GM12875 (cell line): ENCODE results near the gene TSC1.

Source experiments
- H3K4me3 ChIP-seq: one replicate; pipeline ENCODE4 v1.5.1; 2011; ENCODE audit warnings: low read depth, low read length, control low read depth
- TF ChIP-seq, protein P1 (sequence below): IDR thresholded peaks from 2 replicates; pipeline ENCODE4 v1.5.1; 2011; ENCODE audit warnings: low read depth, mild to moderate bottlenecking, control low read depth, inconsistent platforms, low read length, moderate library complexity, borderline replicate concordance; ENCODE audit not compliant: insufficient read depth

TSC1 gene

DNA sequence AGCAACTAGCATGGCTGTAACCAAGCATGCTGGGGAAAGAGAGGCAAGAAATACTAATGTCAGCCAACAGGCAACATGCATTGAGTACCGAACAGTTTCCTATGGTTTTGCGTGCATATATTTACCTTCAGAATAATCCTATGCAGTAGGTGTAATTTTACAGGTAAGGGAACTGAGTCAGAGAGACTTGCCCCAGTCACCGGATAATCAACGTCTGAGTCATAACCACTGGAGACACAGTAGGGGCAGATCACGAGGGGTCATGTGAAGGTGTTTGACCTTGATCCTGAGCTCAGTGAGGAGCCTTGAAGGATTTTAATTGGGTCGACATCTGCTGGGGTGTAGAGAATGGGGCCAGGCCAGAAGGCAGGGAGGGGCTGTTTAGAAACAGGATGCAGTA, 13.4 kb upstream of the TSC1 start:
- TF ChIP-seq, protein P1, sequence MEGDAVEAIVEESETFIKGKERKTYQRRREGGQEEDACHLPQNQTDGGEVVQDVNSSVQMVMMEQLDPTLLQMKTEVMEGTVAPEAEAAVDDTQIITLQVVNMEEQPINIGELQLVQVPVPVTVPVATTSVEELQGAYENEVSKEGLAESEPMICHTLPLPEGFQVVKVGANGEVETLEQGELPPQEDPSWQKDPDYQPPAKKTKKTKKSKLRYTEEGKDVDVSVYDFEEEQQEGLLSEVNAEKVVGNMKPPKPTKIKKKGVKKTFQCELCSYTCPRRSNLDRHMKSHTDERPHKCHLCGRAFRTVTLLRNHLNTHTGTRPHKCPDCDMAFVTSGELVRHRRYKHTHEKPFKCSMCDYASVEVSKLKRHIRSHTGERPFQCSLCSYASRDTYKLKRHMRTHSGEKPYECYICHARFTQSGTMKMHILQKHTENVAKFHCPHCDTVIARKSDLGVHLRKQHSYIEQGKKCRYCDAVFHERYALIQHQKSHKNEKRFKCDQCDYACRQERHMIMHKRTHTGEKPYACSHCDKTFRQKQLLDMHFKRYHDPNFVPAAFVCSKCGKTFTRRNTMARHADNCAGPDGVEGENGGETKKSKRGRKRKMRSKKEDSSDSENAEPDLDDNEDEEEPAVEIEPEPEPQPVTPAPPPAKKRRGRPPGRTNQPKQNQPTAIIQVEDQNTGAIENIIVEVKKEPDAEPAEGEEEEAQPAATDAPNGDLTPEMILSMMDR, result no peak
- H3K4me3 ChIP-seq, result no peak overlapping the region

DNA sequence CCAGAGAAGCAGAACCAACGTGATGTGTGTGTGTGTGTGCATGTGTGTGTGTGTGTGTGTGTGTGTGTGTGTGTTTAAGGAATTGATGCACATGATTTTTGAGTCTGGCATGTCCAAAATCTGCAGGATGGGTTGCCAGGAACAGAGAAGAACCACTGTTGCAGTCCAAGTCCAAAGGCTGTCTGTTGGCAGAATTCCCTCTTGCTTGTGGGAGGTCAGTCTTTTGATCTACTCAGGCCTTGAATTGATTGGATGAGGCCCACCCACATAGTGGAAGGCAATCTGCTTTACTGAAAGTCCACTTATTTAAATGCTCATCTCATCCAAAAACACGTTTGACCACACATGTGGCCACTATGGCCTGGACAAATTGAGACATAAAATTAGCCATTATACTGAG, 11.4 kb upstream of the TSC1 start:
- no peak overlapping the region for H3K4me3 ChIP-seq
- TF ChIP-seq, protein P1, result no peak

DNA sequence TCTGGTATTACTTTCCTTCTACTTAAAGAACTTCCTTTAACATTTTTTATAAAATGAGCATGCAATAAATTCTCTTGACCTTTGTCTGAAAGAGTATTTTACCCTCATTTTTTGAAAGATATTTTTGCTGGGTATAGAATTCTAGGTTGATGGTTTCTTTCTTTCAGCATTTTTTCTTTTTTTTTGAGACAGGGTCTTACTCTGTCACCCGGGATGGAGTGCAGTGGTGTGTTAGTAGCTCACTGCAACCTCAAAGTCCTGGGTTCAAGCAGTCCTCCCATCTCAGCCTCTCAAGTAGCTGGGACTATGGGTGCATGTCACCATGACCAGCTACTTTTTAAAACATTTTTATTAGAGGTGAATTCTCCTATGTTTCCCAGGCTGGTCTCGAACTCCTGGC, 10.7 kb upstream of the TSC1 start:
- H3K4me3 ChIP-seq, result no peak overlapping the region
- TF ChIP-seq, protein P1, result no peak

DNA sequence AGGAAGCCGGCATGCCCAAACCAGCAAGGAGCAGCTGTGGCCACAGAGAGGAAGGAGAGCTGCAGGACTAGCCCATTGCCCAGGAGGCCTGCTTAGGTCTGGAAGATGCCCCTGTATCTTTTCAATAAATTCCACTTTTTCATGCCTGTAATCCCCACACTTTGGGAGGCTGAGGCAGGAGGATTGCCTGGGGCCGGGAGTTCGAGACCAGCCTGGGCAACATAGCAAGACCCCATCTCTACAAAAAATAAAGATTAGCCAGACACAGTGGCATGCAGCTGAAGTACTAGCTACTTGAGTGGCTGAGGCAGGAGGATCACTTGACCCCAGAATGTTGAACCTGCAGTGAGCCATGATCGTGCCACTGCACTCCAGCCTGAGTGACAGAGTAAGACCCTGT, 5.3 kb upstream of the TSC1 start:
- H3K4me3 ChIP-seq, result no peak overlapping the region
- TF ChIP-seq, protein P1, result no peak

DNA sequence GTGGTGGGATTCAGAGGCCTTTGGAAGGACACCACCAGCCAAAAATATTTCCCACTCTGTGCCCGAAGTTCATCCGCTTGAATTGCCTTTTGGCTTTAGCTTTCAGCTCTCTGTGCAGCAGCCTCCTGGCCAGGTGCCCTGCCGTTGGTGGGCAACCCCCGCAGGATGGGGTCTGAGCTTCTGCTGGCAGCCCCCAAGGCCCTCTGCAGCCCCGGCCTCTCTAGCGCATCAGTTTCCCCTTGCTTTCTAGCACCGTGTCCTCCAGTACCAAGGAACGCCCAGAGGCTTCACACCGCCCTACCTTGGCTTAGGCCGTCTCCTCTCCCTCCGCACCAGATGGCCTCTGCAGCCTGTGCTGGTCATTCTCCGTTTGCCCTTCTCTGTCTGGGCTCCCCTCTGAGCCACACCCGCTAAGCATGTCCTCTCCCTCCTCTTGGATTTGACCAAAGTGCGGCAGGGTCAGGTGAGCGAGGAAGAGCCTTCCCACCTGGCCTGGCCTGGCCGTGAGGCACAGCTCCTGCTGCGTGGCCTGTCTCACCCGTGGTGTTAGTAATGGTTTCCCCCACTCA, 4.2 kb upstream of the TSC1 start:
- TF ChIP-seq, protein P1, result no peak

DNA sequence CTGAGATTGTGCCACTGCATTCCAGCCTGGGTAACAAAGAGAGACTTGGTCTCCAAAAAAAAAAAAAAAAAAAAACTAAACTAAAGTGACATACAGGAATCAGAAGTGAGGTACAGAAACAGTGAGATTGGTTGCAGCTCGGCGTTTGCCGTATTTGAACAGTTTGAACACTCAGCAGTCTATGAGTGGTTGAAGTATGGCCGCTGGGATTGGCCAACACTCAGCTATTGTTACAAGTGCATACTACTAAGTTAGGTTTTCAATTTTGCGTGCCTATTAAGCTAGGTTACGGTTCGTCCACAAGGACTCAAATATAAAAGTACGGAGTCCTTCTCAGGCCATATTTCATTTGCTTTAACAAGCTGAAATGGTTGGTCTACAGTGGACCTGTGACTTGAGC, 3.3 kb upstream of the TSC1 start:
- no peak overlapping the region for H3K4me3 ChIP-seq
- TF ChIP-seq, protein P1, result no peak

More for the DNA sequence above, 4.2 kb upstream of the TSC1 start:
- H3K4me3 ChIP-seq, result no peak overlapping the region

DNA sequence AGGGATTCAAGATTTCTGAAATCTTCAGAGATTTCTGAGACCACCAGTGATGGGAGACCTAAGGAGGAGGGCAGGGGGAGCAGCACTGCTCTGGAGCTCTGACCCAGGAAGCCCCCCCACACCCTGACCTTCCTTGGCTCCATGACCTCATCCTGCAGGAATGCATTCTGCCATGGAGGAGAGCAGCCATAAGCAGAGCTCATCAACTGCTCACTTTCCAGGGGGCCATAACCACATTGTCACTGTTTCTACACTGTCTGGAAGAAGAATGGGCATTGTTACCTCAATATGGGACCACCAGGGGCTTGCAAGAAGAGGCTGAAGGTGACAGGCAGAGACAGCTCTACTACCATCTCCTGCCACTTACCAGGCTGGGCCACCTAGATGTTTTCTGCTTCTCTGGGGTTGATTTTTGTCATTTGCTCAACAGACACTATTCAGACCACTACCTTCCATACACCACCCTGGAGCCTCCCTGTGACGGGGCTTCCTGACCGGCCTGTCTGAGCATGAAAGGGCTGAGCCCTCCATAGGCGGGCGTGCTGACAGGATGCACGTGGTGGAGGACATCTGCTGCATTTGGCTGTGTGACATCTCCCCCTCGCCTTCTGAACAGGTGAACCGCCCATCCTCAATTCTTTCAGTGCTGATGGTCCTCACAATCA, 2.3 kb upstream of the TSC1 start:
- TF ChIP-seq, protein P1, result no peak
- H3K4me3 ChIP-seq, result no peak overlapping the region
